GM12801 (cell line): ENCODE measurements around the gene IRAK1BP1.

ENCODE experiments used
- CTCF ChIP-seq: IDR thresholded peaks from one replicate; pipeline ENCODE4 v1.5.1; 2011; ENCODE audit warnings: control low read depth; ENCODE audit not compliant: insufficient read length; ENCODE audit errors: extremely low read depth

Gene IRAK1BP1

GRCh38 chr6:78861509-78861908 lies 5.8 kb upstream of the IRAK1BP1 start:
- no peak for TF ChIP-seq CTCF

- TF ChIP-seq CTCF, result no peak
These were observed 3.8 kb upstream of the IRAK1BP1 start for GRCh38 chr6:78863576-78863975.

- no peak for TF ChIP-seq CTCF
These were observed 2.4 kb upstream of the IRAK1BP1 start for GRCh38 chr6:78864957-78865356.

DNA sequence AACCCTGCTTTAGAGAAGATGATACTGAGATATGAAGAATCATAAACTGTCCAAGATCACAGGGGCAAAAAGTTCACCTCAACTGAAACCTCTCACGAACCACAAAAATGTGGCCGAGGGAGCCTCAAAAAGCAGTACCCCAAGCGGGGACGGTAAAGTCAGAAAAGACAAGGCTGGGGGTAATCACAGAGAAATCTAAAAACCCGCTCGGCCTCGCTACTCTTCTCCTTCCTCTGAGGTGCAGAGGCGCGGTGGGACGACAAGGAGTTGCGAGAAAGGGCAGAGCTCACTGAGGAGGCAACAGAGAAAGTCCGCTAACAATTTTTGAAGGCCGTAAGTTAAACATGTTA lies 356 bp upstream of the IRAK1BP1 start:
- no peak for TF ChIP-seq CTCF

GRCh38 chr6:78868116-78868515 lies 765 bp downstream of the IRAK1BP1 start:
- TF ChIP-seq CTCF, result no peak

GRCh38 chr6:78875505-78875904 lies 8.2 kb downstream of the IRAK1BP1 start:
- no peak for TF ChIP-seq CTCF

DNA sequence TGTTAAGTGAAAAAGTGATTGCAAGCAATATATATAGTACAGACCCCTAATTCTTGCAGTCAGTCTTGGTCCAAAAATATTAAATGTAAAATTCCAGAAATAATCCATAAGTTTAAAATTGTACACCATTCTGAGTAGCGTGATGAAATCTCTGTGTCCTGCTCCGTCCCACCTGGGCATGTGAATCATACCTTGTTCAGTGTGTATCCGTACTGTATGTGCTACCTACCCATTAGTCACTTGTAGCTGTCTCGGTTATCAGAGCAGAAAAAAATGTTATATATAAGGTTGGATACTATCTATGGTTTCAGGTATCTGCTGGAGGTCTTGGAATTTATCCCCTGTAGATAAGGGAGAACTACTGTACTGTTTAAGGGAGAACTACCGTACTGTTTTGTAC lies 16.3 kb downstream of the IRAK1BP1 start:
- TF ChIP-seq CTCF, result no peak

DNA sequence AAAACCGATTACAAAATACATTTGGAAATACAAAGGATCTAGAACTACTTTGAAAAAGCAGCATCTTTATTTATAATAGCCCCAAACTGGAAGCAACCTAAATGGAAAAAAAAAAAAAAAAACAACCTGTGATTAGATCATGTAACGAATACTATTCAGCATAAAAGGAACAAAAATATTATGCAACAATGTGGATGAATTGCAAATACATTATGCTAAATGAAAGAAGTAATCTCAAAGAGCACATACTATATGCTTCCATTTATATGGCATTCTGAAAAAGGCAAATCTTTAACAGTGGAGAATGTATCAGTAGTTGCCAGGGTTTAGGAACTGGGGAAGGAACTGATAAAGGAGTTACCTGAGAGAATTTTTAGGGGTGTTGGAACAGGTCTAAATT lies 28.9 kb downstream of the IRAK1BP1 start:
- no peak for TF ChIP-seq CTCF
